ENCODE measurements around the gene GPR4.

GPR4 gene

DNA sequence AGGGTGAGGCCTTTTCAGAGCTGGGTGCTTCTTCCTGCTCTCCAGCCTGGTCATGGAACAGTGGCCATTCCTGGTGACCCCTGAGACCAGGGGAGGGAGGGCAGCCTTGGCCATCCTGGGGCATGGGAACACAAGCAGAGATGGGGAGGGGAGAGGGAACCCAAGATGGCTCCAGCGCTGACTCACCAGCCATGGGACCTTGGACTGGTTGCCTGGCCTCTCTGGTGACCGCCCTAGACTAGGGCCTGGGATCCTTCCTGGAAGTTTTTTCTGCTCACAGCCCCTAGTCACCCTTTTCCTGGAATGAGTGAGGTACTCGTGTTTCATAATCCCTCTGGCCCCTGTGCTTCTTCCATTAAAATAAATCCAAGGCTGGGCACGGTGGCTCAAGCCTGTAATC, 14.1 kb downstream of the GPR4 start:
- no peak for TF ChIP-seq SIN3A (IDR thresholded peaks at IDR 0.05; ENCODE audit: borderline replicate concordance, insufficient read depth, low read length)
- TF ChIP-seq FOXP2 (optimal IDR thresholded peaks at IDR 0.05; ENCODE audit: borderline replicate concordance, extremely low read depth, extremely low read length, insufficient read depth) = no peak
- TF ChIP-seq TAF1 (IDR thresholded peaks at IDR 0.05; ENCODE audit: borderline replicate concordance, insufficient read depth, low read length) = no peak
- no peak for TF ChIP-seq REST (IDR thresholded peaks at IDR 0.05; ENCODE audit: insufficient read depth in 1 of 2, low read depth in 2 of 2, low read length in 2 of 2)
- TF ChIP-seq POLR2AphosphoS5 (IDR thresholded peaks at IDR 0.05; ENCODE audit: low read depth, low read length) = no peak

GRCh38 chr19:45585158-45585577, 16.8 kb downstream of the GPR4 start:
- TF ChIP-seq SIN3A (IDR thresholded peaks at IDR 0.05; ENCODE audit: borderline replicate concordance, insufficient read depth, low read length) = no peak
- no peak for TF ChIP-seq FOXP2 (optimal IDR thresholded peaks at IDR 0.05; ENCODE audit: borderline replicate concordance, extremely low read depth, extremely low read length, insufficient read depth)
- no peak for TF ChIP-seq REST (IDR thresholded peaks at IDR 0.05; ENCODE audit: insufficient read depth in 1 of 2, low read depth in 2 of 2, low read length in 2 of 2)
- TF ChIP-seq TAF1 (IDR thresholded peaks at IDR 0.05; ENCODE audit: borderline replicate concordance, insufficient read depth, low read length) = no peak
- TF ChIP-seq POLR2AphosphoS5 (IDR thresholded peaks at IDR 0.05; ENCODE audit: low read depth, low read length) = no peak

DNA sequence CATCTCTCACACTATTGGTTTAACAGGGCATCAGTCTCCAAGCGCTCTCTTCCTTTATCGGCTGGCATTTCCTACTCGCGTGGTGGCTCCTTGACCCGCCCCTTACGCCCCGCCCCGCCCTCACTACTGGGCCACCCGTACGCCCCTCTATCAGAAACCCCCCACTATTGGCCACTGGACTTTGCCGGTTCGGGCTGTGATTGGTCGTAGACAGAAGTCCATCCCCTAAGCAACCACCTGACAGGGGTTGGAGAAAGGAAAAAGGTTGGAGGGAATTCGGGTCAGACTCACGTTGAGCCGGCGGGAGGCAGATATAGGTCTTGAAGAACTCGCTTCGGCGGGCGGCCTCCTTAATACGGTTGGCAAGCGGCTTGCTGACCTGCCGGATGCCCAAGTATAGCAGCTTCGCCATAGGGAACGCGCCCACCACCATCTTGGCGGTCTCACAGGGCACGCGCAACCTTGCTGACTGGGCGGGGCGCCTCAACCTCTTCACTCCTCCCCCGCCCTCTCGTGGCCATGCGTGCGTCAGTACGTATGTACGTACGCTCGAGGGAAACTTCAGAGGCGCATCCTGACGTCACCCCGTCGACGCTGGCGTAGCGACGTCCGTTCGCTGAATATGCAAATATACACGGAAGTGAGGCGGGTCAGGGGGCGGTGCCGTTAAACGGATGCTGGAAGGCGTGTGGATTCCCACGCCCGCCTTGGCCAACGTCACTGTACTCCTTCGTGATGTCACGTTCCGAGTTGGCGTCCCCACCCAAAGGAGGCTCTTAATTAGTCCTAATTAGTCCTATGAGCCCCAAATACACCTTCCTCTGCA, 17.5 kb downstream of the GPR4 start, which contains the start of gene OPA3:
Gene OPA3, minus strand, starts transcription at position 471 of the 826 bp plus-strand sequence. Its CDS starts 38 bp downstream, at position 433.
- TF ChIP-seq TAF1 (IDR thresholded peaks at IDR 0.05; ENCODE audit: borderline replicate concordance, insufficient read depth, low read length) (no peak; the same call in 1 of the 2 replicates), FOXP2 (optimal IDR thresholded peaks at IDR 0.05; ENCODE audit: borderline replicate concordance, extremely low read depth, extremely low read length, insufficient read depth) (peak; percentile 99), POLR2AphosphoS5 (IDR thresholded peaks at IDR 0.05; ENCODE audit: low read depth, low read length) (peak; percentile 64), REST (IDR thresholded peaks at IDR 0.05; ENCODE audit: insufficient read depth in 1 of 2, low read depth in 2 of 2, low read length in 2 of 2) (0 out of 4 replicates have a peak, but pooled peaks of 1 of the 2 experiments have one; percentile 27), SIN3A (IDR thresholded peaks at IDR 0.05; ENCODE audit: borderline replicate concordance, insufficient read depth, low read length) (0 out of 2 replicates have a peak, but pooled peaks have one; percentile 4)

GRCh38 chr19:45581576-45581975, 20.4 kb downstream of the GPR4 start:
- no peak for TF ChIP-seq REST (IDR thresholded peaks at IDR 0.05; ENCODE audit: insufficient read depth in 1 of 2, low read depth in 2 of 2, low read length in 2 of 2)
- no peak for TF ChIP-seq SIN3A (IDR thresholded peaks at IDR 0.05; ENCODE audit: borderline replicate concordance, insufficient read depth, low read length)
- TF ChIP-seq POLR2AphosphoS5 (IDR thresholded peaks at IDR 0.05; ENCODE audit: low read depth, low read length) = no peak
- no peak for TF ChIP-seq TAF1 (IDR thresholded peaks at IDR 0.05; ENCODE audit: borderline replicate concordance, insufficient read depth, low read length)
- no peak for TF ChIP-seq FOXP2 (optimal IDR thresholded peaks at IDR 0.05; ENCODE audit: borderline replicate concordance, extremely low read depth, extremely low read length, insufficient read depth)
